ENCODE measurements around the gene BEST4. TPM values are rescaled to one million over a fixed set of nuclear protein-coding genes. Genes with fewer than 3 reads are reported as not detected.

The BEST4 gene
- not detected in 2 replicates for total RNA-seq

GRCh38 chr1:44788120-44788860 lies at the start of gene BEST4:
TSS of gene BEST4 (minus strand) at chr1:44788170. CDS start at chr1:44787705, 465 bp downstream.

GRCh38 chr1:44808063-44808937 lies 20.3 kb upstream of the BEST4 start, which contains the start of gene BTBD19:
TSS of gene BTBD19 (plus strand) at chr1:44808523. CDS start at chr1:44808821, 298 bp downstream.

GRCh38 chr1:44806704-44807363 lies 18.9 kb upstream of the BEST4 start, which contains the start of gene DYNLT4:
TSS of gene DYNLT4 (minus strand) at chr1:44807351. CDS start at chr1:44806668, 683 bp downstream.

GRCh38 chr1:44799770-44800584 lies 12.0 kb upstream of the BEST4 start, which contains the start of gene PLK3:
TSS of gene PLK3 (plus strand) at chr1:44800377. CDS start at chr1:44800464, 87 bp downstream.

GRCh38 chr1:44775078-44775929 lies 12.7 kb downstream of the BEST4 start, which contains the start of gene RPS8:
TSS of gene RPS8 (plus strand) at chr1:44775540. CDS start at chr1:44775597, 57 bp downstream.

GRCh38 chr1:44739307-44740178 lies 48.4 kb downstream of the BEST4 start, which contains the start of gene KIF2C:
TSS of gene KIF2C (plus strand) at chr1:44739837. CDS start at chr1:44739933, 96 bp downstream.

Other genes with a start within 250 kb of the BEST4 start
- 7.4 and 15.7 TPM in 2 replicates for gene TMEM53, start 113.7 kb downstream of the BEST4 start, total RNA-seq
- gene ARMH1, start 113.5 kb downstream of the BEST4 start, total RNA-seq, result 3.3 and 6.4 TPM in 2 replicates
- gene RNU5D-1, start 57.0 kb downstream of the BEST4 start, total RNA-seq, result not detected in 2 replicates
- 1.1 and 1.4 TPM in 2 replicates for gene KIF2C, start 48.3 kb downstream of the BEST4 start, total RNA-seq
- gene RPS8, start 12.6 kb downstream of the BEST4 start, total RNA-seq, result 3,142 and 4,476 TPM in 2 replicates
- 13.5 and 24.2 TPM in 2 replicates for gene PLK3, start 12.2 kb upstream of the BEST4 start, total RNA-seq
- gene DYNLT4, start 19.2 kb upstream of the BEST4 start, total RNA-seq, result 1.4 TPM in 1 of 2 replicates, not detected in the other
- 2.5 and 9.5 TPM in 2 replicates for gene BTBD19, start 20.4 kb upstream of the BEST4 start, total RNA-seq
- under 0.01 and 0.47 TPM in 2 replicates for gene PTCH2, start 55.1 kb upstream of the BEST4 start, total RNA-seq
- 14.4 and 25.4 TPM in 2 replicates for gene EIF2B3, start 198.4 kb upstream of the BEST4 start, total RNA-seq
- 15.3 and 25.4 TPM in 2 replicates for gene HECTD3, start 223.2 kb upstream of the BEST4 start, total RNA-seq
- 74.2 and 76.1 TPM in 2 replicates for gene UROD, start 224.1 kb upstream of the BEST4 start, total RNA-seq